ENCODE results near the gene MYH1.
"Not testable (repeated sequence)": the region's sequence is repeated elsewhere in the genome, so short reads cannot be mapped to it uniquely, and the experiment has no call there.

DNA sequence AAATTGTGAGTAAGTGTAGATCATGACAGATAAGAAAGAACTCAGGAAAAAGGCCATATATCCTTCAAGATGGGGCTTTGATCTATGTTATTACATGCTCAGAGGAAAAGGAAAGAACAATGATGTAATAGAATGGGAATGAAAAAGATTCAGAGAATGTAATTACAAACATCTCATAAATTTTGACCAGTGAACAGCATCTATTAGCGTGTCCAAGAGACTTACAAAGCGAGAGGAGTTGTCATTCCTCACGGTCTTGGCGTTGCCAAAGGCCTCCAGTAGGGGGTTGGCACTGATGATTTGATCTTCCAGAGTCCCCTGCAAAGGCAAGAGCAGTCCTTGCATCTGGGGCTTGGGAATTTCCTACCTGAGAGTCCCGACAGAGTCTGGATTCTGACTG is 25.1 kb upstream of the MYH1 start:
- TF ChIP-seq, protein P1, sequence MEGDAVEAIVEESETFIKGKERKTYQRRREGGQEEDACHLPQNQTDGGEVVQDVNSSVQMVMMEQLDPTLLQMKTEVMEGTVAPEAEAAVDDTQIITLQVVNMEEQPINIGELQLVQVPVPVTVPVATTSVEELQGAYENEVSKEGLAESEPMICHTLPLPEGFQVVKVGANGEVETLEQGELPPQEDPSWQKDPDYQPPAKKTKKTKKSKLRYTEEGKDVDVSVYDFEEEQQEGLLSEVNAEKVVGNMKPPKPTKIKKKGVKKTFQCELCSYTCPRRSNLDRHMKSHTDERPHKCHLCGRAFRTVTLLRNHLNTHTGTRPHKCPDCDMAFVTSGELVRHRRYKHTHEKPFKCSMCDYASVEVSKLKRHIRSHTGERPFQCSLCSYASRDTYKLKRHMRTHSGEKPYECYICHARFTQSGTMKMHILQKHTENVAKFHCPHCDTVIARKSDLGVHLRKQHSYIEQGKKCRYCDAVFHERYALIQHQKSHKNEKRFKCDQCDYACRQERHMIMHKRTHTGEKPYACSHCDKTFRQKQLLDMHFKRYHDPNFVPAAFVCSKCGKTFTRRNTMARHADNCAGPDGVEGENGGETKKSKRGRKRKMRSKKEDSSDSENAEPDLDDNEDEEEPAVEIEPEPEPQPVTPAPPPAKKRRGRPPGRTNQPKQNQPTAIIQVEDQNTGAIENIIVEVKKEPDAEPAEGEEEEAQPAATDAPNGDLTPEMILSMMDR (conservative IDR thresholded peaks at IDR 0.05; ENCODE audit: low read depth, low read length) = not testable (repeated sequence)
- not testable (repeated sequence) for TF ChIP-seq EZH2phosphoT487 (IDR thresholded peaks at IDR 0.05; ENCODE audit: borderline replicate concordance, low read length)
